ENCODE measurements around the gene TBC1D22A.
A peak's percentile ranks its signal among the peaks of the same experiment; 100 is the strongest.

TBC1D22A gene

GRCh38 chr22:47175151-47176025, 412.9 kb downstream of the TBC1D22A start:
- Histone ChIP-seq H3K27ac (no peak overlapping the region), H3K4me3 (ENCODE audit: low read depth, low read length) (no peak overlapping the region), H3K27me3 (ENCODE audit: insufficient read depth, low read depth, severe bottlenecking) (no peaks in the 10 kb centered on the region), H3K9me3 (ENCODE audit: severe bottlenecking) (no peaks in the 10 kb centered on the region), H3K36me3 (no peaks in the 10 kb centered on the region; the same call in 1 of the 2 replicates)
- TF ChIP-seq CTCF (IDR thresholded peaks at IDR 0.05; ENCODE audit: low read depth, low read length) = no peak
- peak; percentile 2 for DNase-seq

DNA sequence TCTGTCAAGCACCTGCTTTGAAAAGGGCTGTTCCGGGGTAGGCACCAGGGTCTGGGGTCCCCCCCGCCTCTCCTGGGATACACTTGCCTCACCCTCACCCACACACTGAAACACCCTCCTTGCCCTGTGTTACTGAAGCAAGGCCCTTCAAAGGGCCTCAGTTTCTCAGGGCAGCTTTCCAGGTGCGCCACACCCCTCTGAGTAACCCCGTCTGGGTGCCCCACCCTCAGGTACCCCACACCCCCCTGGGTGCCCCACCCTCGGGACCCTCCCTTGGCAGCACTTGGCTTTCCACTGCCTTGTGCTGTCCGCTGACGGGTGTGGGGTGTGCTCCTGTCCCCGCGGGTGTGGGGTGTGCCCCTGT, 413.6 kb downstream of the TBC1D22A start:
- no peak for DNase-seq
- H3K9me3 ChIP-seq (ENCODE audit: severe bottlenecking) = no peaks in the 10 kb centered on the region
- TF ChIP-seq CTCF (IDR thresholded peaks at IDR 0.05; ENCODE audit: low read depth, low read length) = no peak
- no peak overlapping the region for H3K27ac ChIP-seq
- H3K27me3 ChIP-seq (ENCODE audit: insufficient read depth, low read depth, severe bottlenecking) = no peaks in the 10 kb centered on the region
- H3K4me3 ChIP-seq (ENCODE audit: low read depth, low read length) = no peak overlapping the region
- H3K36me3 ChIP-seq = no peaks in the 10 kb centered on the region; the same call in 1 of the 2 replicates

- H3K27me3 ChIP-seq (ENCODE audit: insufficient read depth, low read depth, severe bottlenecking) = no peaks in the 10 kb centered on the region
- peak; percentile 4 for DNase-seq
- no peak overlapping the region for H3K27ac ChIP-seq
- H3K4me3 ChIP-seq (ENCODE audit: low read depth, low read length) = no peak overlapping the region
- no peak for TF ChIP-seq CTCF (IDR thresholded peaks at IDR 0.05; ENCODE audit: low read depth, low read length)
- no peaks in the 10 kb centered on the region for H3K9me3 ChIP-seq (ENCODE audit: severe bottlenecking)
- no peaks in the 10 kb centered on the region; the same call in 1 of the 2 replicates for H3K36me3 ChIP-seq
Observed at GRCh38 chr22:47176573-47177333, 414.3 kb downstream of the TBC1D22A start.

GRCh38 chr22:47177334-47177815, 414.9 kb downstream of the TBC1D22A start:
- no peaks in the 10 kb centered on the region; the same call in 1 of the 2 replicates for H3K36me3 ChIP-seq
- DNase-seq = peak; percentile 3
- no peaks in the 10 kb centered on the region for H3K27me3 ChIP-seq (ENCODE audit: insufficient read depth, low read depth, severe bottlenecking)
- H3K9me3 ChIP-seq (ENCODE audit: severe bottlenecking) = no peaks in the 10 kb centered on the region
- H3K27ac ChIP-seq = no peak overlapping the region
- no peak for TF ChIP-seq CTCF (IDR thresholded peaks at IDR 0.05; ENCODE audit: low read depth, low read length)
- H3K4me3 ChIP-seq (ENCODE audit: low read depth, low read length) = no peak overlapping the region

DNA sequence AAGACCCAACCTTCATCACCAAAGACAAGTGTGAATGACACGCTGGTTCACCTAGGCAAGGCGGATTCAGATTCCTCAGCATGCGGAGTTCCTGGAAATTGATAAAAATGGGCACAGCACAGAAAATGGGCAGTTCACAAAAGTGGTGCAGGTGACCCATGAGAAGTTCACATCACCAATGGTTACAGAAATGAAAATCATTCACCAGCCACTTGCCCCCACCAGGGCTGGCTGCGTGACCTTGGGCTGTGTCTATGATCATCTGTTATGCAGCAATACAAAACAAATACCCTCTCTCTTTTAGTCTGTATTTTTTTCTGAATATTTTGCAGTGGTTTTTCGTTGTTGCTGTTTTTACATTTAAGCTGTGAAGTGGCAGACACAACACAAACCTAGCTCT, 415.9 kb downstream of the TBC1D22A start:
- Histone ChIP-seq H3K4me3 (ENCODE audit: low read depth, low read length) (no peak overlapping the region), H3K27ac (no peak overlapping the region), H3K9me3 (ENCODE audit: severe bottlenecking) (no peaks in the 10 kb centered on the region), H3K36me3 (no peaks in the 10 kb centered on the region; the same call in 1 of the 2 replicates), H3K27me3 (ENCODE audit: insufficient read depth, low read depth, severe bottlenecking) (no peaks in the 10 kb centered on the region)
- TF ChIP-seq CTCF (IDR thresholded peaks at IDR 0.05; ENCODE audit: low read depth, low read length) = no peak
- DNase-seq = no peak
